Measurements from ENCODE around the gene PTK6. TPM values are rescaled to one million over a fixed set of nuclear protein-coding genes. Genes with fewer than 3 reads are reported as not detected.
"Not testable (repeated sequence)": the region's sequence is repeated elsewhere in the genome, so short reads cannot be mapped to it uniquely, and the experiment has no call there.

Gene PTK6
- total RNA-seq, 1 experiment from 2014 or later, result 0.40 TPM

- DNase-seq (ENCODE audit: low read depth), result no peak
Measured at GRCh38 chr20:63568986-63569949, 32.1 kb upstream of the PTK6 start.

DNA sequence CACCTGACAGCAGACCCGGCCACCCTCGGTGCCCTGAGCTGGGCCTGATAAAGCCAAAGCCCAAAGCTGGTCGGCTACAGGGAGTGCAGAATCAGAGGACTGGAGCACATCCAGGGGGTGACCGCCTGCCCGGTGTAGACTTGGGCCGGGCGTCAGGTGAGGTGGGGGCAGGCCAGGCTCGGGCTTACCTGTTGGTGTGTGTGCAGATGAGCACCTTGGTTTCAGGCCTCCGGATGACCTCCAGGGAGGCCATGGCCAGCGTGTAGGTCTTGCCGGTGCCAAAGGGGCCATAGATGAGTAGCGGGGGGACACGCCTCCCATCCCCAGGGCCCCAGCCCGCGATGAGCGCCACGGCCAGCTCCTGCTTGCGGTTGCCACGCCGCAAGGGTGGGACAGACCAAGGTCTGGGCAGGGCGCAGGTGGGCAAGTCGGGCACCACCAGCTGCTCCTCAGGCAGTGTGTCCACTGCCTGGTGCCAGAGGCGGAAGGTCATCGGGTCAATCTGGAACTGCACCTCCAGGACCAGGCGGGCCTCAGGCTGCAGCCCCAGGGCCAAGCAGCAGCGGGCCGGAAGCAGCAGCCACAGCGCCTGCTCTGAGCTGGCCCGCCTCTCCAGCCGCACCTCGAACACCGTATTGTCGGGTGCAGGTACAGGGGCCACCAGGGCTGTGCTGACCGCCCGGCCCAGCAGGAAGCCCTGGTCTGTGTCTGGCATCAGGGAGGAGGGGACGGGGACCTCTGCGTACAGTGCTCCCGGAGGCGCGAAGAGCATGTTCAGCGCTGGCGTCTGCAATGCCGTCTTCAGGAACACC is 31.2 kb upstream of the PTK6 start:
- no peak for DNase-seq (ENCODE audit: low read depth)

- no peak for DNase-seq (ENCODE audit: low read depth)
Measured at GRCh38 chr20:63567386-63568169, 30.4 kb upstream of the PTK6 start.

- DNase-seq (ENCODE audit: low read depth), result no peak
Measured at GRCh38 chr20:63567136-63567385, 29.9 kb upstream of the PTK6 start.

GRCh38 chr20:63566395-63567135 is 29.4 kb upstream of the PTK6 start:
- no peak for DNase-seq (ENCODE audit: low read depth)

GRCh38 chr20:63565699-63566335 is 28.6 kb upstream of the PTK6 start:
- DNase-seq (ENCODE audit: low read depth), result no peak

- DNase-seq (ENCODE audit: low read depth), result no peak
Measured at GRCh38 chr20:63565021-63565698, 28.0 kb upstream of the PTK6 start.

DNA sequence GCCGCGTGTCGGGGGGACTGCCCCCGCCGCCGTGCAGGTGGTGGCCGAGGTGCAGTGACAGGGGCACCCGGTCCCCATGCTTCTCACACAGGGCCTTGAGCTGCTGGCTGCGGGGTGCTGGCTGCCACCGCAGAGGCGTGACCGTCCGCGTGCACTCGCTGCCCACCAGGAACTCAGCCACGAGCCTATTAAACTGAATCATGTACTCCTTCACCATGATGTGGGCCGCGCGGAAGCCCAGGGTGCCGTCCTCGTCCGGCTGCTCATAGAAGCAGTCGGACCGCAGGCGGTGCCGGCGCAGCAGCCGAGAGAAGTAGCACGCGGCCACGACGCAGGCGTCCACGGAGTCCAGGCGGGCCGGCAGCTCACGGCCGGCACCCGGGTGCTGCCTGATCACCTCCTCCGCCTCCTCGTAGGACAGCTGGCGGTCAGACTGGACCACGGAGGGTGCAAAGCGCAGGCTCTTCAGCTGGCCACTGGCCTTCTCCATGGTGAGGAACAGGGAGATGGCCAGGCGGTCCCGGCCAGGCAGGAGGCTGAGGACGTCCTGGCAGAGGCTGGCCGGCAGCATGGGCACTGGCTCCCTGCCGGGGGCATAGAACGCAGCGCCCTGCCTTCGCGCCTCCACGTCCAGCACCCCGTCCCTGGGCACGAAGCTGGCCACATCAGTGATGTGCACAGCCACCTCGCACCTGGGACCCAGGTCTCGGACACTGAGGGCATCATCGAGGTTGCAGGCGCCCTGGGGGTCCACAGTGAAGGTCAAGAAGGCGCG is 27.0 kb upstream of the PTK6 start:
- DNase-seq (ENCODE audit: low read depth), result no peak

- DNase-seq (ENCODE audit: low read depth), result no peak
Measured at GRCh38 chr20:63563225-63563935, 26.2 kb upstream of the PTK6 start.

- DNase-seq (ENCODE audit: low read depth), result no peak
Measured at GRCh38 chr20:63562461-63563224, 25.5 kb upstream of the PTK6 start.

- no peak for DNase-seq (ENCODE audit: low read depth)
Measured at GRCh38 chr20:63561624-63562396, 24.6 kb upstream of the PTK6 start.

DNA sequence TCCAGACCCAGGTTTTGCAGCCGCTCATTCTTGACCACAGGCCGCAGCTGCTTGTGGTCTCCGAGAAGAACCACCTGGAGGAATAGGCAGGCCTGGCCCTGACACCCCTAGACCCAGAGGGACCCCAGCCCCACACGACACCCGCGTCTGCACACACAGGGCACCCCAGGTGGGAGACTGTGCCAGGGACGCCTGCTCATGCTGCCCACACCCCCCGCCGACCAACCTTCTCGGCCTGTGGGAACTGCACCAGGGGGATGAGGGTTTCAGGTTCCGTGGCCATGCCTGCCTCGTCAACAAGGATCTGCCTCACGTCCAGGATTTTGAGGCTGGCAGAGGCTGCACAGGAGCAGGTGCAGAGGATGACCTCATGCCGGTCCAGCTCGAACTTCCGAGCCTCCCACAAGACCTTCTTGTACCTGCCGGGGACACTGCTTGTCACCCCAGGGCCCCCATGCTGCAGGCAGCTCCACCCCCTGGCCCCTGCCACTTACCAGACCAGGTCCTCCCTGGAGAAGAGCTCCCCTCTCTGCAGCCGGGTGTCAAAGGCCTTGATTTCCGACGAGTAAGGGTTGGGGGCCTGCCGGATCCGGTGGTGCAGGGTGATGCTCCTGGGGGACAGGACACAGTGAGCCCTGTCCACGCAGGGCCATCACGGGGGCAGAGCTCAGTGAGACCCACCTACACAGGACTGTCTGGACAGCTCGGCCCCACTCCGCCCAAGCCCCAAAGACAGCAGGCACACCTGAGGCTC is 23.9 kb upstream of the PTK6 start:
- no peak for DNase-seq (ENCODE audit: low read depth)

- no peak for DNase-seq (ENCODE audit: low read depth)
Measured at GRCh38 chr20:63560333-63560805, 23.2 kb upstream of the PTK6 start.

DNA sequence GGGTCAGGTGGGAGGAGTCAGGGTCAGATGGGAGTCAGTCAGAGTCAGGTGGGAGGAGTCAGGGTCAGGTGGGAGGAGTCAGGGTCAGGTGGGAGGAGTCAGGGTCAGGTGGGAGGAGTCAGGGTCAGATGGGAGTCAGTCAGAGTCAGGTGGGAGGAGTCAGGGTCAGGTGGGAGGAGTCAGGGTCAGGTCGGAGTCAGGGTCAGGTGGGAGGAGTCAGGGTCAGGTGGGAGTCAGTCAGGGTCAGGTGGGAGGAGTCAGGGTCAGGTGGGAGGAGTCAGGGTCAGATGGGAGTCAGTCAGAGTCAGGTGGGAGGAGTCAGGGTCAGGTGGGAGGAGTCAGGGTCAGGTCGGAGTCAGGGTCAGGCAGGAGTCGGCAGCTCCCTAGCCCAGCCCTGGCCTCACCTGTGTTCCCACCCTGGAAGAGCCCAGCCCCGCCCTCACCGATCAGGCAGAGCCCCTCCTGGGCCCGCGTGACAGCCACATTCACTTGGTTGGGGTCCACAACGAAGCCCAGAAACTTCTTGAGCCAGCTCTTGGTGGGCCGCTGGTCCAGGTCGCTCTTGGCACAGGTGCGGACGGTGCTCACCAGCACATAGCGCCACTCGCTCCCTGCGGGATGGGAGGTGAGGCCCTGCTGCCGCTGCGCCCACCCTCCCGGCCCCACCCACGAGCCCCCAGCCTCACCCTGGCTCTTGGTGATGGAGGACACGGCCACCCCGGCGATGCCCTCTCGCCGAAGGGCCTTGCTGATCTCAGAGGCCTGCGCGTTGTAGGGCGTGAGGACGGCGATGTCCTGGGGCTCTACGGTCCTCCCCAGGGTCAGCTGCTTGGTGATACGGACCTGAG is 22.5 kb upstream of the PTK6 start:
- not testable (repeated sequence) for DNase-seq (ENCODE audit: low read depth)

DNA sequence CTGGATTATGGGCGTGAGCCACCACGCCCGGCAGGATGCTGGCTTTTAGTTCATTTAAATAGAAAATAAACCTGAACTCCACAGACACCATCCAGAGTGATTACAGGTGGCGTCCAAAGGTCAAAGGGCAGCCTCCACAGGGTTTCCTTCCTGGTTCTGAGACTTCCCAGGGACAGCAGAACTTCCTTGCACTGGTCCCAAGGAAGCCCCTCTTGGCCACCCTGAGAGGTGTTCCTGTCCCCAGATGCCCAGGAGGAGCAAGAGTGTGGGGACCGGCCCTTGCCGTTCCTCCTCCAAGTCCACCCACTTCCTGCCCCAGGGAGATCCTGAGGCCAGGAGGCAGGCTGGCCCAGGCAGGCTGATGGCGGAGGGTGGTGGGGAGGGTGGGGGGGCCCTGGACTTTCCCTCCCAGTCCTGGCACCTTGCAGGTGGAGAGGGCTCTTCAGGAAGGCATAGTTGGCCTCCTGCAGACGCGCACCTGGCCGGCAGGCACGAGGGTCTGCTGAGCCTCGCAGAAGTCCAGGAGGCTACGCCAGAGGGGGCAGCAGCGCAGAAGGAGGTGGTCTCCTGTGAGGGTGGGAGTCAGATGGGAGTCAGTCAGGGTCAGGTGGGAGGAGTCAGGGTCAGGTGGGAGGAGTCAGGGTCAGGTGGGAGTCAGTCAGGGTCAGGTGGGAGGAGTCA is 21.8 kb upstream of the PTK6 start:
- no peak for DNase-seq (ENCODE audit: low read depth)
